Measurements from ENCODE around the gene COL23A1.

COL23A1 gene

GRCh38 chr5:178626484-178627258, 36.5 kb upstream of the COL23A1 start, which contains the start of gene CLK4 (continued):
- TF ChIP-seq ZNF335 (tag by site-specific recombination; conservative IDR thresholded peaks at IDR 0.05) (peak; percentile 97), ZNF580 (tag by site-specific recombination; IDR thresholded peaks at IDR 0.05) (peak; percentile 50; the same call in 1 of the 2 replicates), ZNF202 (tag by site-specific recombination; IDR thresholded peaks at IDR 0.05; ENCODE audit: borderline replicate concordance) (0 out of 2 replicates have a peak, but pooled peaks have one; percentile 6), PRDM10 (tag by site-specific recombination; IDR thresholded peaks at IDR 0.05) (peak; percentile 85), MYNN (tag by site-specific recombination; IDR thresholded peaks at IDR 0.05; ENCODE audit: borderline replicate concordance) (no peak), OSR2 (tag by site-specific recombination; IDR thresholded peaks at IDR 0.05) (no peak), ZNF23 (tag by site-specific recombination; IDR thresholded peaks at IDR 0.05; ENCODE audit: borderline replicate concordance) (no peak), ZNF211 (tag by site-specific recombination; IDR thresholded peaks at IDR 0.05; ENCODE audit: low read depth) (no peak), ZNF175 (tag by site-specific recombination; IDR thresholded peaks at IDR 0.05) (no peak), ZNF530 (tag by site-specific recombination; IDR thresholded peaks at IDR 0.05; ENCODE audit: low read depth) (no peak), ZNF404 (tag by site-specific recombination; IDR thresholded peaks at IDR 0.05) (no peak), ZNF138 (tag by site-specific recombination; IDR thresholded peaks at IDR 0.05; ENCODE audit: borderline replicate concordance) (no peak), ZNF544 (tag by site-specific recombination; IDR thresholded peaks at IDR 0.05) (no peak), INSM2 (tag by site-specific recombination; IDR thresholded peaks at IDR 0.05) (peak; percentile 99), ZNF37A (tag by site-specific recombination; IDR thresholded peaks at IDR 0.05) (no peak), TSHZ1 (tag by site-specific recombination; IDR thresholded peaks at IDR 0.05; ENCODE audit: borderline replicate concordance) (peak; percentile 37; the same call in 1 of the 2 replicates), KLF10 (tag by site-specific recombination; IDR thresholded peaks at IDR 0.05) (peak; percentile 27; the same call in 1 of the 2 replicates), ZNF292 (tag by site-specific recombination; IDR thresholded peaks at IDR 0.05; ENCODE audit: borderline replicate concordance, low read depth) (no peak), SP3 (tag by site-specific recombination; IDR thresholded peaks at IDR 0.05) (0 out of 2 replicates have a peak, but pooled peaks have one; percentile 11), ZNF585B (tag by site-specific recombination; IDR thresholded peaks at IDR 0.05) (no peak), ZNF2 (tag by site-specific recombination; IDR thresholded peaks at IDR 0.05) (peak; percentile 84), ZNF223 (tag by site-specific recombination; IDR thresholded peaks at IDR 0.05) (peak; percentile 38; the same call in 1 of the 2 replicates)
- TF ChIP-seq, protein P1, sequence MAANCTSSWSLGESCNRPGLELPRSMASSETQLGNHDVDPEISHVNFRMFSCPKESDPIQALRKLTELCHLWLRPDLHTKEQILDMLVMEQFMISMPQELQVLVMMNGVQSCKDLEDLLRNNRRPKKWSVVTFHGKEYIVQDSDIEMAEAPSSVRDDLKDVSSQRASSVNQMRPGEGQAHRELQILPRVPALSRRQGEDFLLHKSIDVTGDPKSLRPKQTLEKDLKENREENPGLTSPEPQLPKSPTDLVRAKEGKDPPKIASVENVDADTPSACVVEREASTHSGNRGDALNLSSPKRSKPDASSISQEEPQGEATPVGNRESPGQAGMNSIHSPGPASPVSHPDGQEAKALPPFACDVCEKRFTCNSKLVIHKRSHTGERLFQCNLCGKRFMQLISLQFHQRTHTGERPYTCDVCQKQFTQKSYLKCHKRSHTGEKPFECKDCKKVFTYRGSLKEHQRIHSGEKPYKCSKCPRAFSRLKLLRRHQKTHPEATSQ (tag by site-specific recombination; IDR thresholded peaks at IDR 0.05), result peak; percentile 88; the same call in 1 of the 2 replicates

Data from HEK293 (cell line).